Measurements from ENCODE around the gene KIF3C. TPM values are rescaled to one million over a fixed set of nuclear protein-coding genes. Genes with fewer than 3 reads are reported as not detected.

Gene KIF3C
- total and polyA plus RNA-seq, 2 of the 8 experiments (the other 6 are each of a cell fraction or from before 2014, with no cell fraction given), result 13.4 to 58.1 TPM

DNA sequence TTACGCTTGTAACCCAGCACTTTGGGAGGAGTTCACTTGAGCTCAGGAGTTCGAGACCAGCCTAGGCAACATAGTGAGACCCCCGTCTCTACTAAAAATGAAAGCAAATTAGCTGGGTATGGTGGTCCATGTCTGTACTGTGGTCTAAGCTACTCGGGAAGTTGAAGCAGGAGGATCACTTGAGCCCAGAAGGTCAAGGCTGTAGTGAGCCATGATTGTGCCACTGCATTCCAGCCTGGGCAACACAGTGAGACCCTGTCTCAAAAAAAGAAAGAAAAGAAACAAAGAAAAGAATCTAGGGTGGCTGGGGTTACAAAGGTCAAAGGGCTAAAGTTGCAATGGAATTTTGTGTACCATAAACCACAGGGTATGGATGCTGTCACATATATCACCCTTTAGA, 41.3 kb downstream of the KIF3C start:
- H3K79me1 ChIP-seq (ENCODE audit: low read depth, low read length), result no peaks in the 10 kb centered on the region
- no peak overlapping the region for H2BK12ac ChIP-seq (ENCODE audit: low read depth, low read length)
- no peak overlapping the region for H2BK120ac ChIP-seq (replicated peaks; ENCODE audit: low read depth, low read length)
- no peak for FAIRE-seq
- no peaks in the 10 kb centered on the region for H3K4me1 ChIP-seq (replicated peaks in 1 of 4; ENCODE audit: control insufficient read depth in 3 of 4, insufficient read depth in 4 of 4, low read length in 3 of 4)
- no peaks in the 10 kb centered on the region for H3K23me2 ChIP-seq (ENCODE audit: low read depth, low read length)
- POLR2A ChIA-PET (ENCODE audit: partially characterized antibody), result no interaction called here
- no peak overlapping the region for H3K27ac ChIP-seq (ENCODE audit: low read depth, low read length)
- no peak overlapping the region for H4K8ac ChIP-seq (ENCODE audit: extremely low read depth, insufficient read depth, low read length)
- no peak overlapping the region for H4K5ac ChIP-seq (ENCODE audit: insufficient read length, low read depth, low read length)
- no peak overlapping the region for H4K91ac ChIP-seq (replicated peaks; ENCODE audit: insufficient read length, low read length)
- no peak overlapping the region for H2AK5ac ChIP-seq (ENCODE audit: low read depth, low read length)
- H3K18ac ChIP-seq (ENCODE audit: extremely low read depth, low read length), result no peak overlapping the region
- H3K14ac ChIP-seq (ENCODE audit: insufficient read length), result no peak overlapping the region
- H2BK15ac ChIP-seq (ENCODE audit: low read length), result no peak overlapping the region
- H2BK5ac ChIP-seq (ENCODE audit: low read depth, low read length), result no peak overlapping the region
- H2BK20ac ChIP-seq (ENCODE audit: low read length), result no peak overlapping the region
- peaks cover 2% of the 10 kb centered on the region in 2 experiments for H4K20me1 ChIP-seq (replicated peaks in 1 of 2; ENCODE audit: control insufficient read depth in 1 of 2, insufficient read depth in 2 of 2, low read length in 2 of 2)
- H3K9ac ChIP-seq (replicated peaks in 1 of 4; ENCODE audit: extremely low read depth in 1 of 4, low read depth in 3 of 4, low read length in 3 of 4), result no peak overlapping the region
- no peak overlapping the region for H2AFZ ChIP-seq (ENCODE audit: low read length)
- H3K9me3 ChIP-seq (ENCODE audit: insufficient read depth in 2 of 2, low read depth in 1 of 2, low read length in 1 of 2), result no peaks in the 10 kb centered on the region
- H3K4me2 ChIP-seq (ENCODE audit: insufficient read depth in 1 of 2, low read depth in 2 of 2, low read length in 2 of 2), result no peak overlapping the region
- CTCF ChIA-PET (ENCODE audit: partially characterized antibody), result interaction anchor here (0.6 to 1.3 kb wide), 2 partner anchors 12 to 88 kb away, joined by 4 read pairs; no protein-coding TSS in a partner anchor
- H3K79me2 ChIP-seq (ENCODE audit: control insufficient read depth in 1 of 2, insufficient read depth in 2 of 2, low read length in 2 of 2), result no peaks in the 10 kb centered on the region
- H3K4me3 ChIP-seq (ENCODE audit: extremely low read depth in 1 of 4, insufficient read depth in 2 of 4, low read depth in 3 of 4, low read length in 4 of 4), result no peak overlapping the region
- H3K23ac ChIP-seq (ENCODE audit: insufficient read length), result no peak overlapping the region
- peaks cover 0 to 26% (median 2%) of the 10 kb centered on the region in 4 experiments; a peak in 3 of 8 replicates for H3K36me3 ChIP-seq (ENCODE audit: control insufficient read depth in 2 of 4, insufficient read depth in 4 of 4, low read length in 3 of 4)
- no peak overlapping the region for H3K4ac ChIP-seq (replicated peaks; ENCODE audit: insufficient read length, low read depth, low read length)
- 87% methylated on average over 4 of the region's 4 CpGs; no CpG with 5 or more reads in 1 of the 2 experiments for WGBS, 2 experiments (ENCODE audit: extremely low coverage in 1 of 2, insufficient coverage in 1 of 2, insufficient read length in 1 of 2, insufficient replicate concordance in 2 of 2, low coverage in 1 of 2, low lambda C conversion rate in 2 of 2, missing lambda C conversion rate in 1 of 2)
- H3K27me3 ChIP-seq (replicated peaks in 1 of 4; ENCODE audit: control insufficient read depth in 3 of 4, extremely low read depth in 1 of 4, insufficient read depth in 3 of 4, low read length in 3 of 4), result no peaks in the 10 kb centered on the region
- H3K56ac ChIP-seq (replicated peaks; ENCODE audit: insufficient read length, low read depth, low read length), result no peak overlapping the region
- DNase-seq (ENCODE audit: low read depth in 1 of 2, low spot score in 2 of 2), result no peak
- TF ChIP-seq RNF2 (IDR thresholded peaks at IDR 0.05; ENCODE audit: borderline replicate concordance, low read depth, low read length, missing control alignments, poor library complexity, severe bottlenecking) (no peak), CHD1 (IDR thresholded peaks at IDR 0.05; ENCODE audit: low read depth, low read length) (no peak), YY1 (IDR thresholded peaks at IDR 0.05; ENCODE audit: low read depth, low read length) (no peak), TAF7 (optimal IDR thresholded peaks at IDR 0.05; ENCODE audit: borderline replicate concordance, low read depth, low read length) (no peak), JUN (IDR thresholded peaks at IDR 0.05; ENCODE audit: low read depth, low read length) (no peak), POLR2A (IDR thresholded peaks at IDR 0.05; ENCODE audit: control extremely low read depth in 1 of 2, low read depth in 2 of 2, low read length in 2 of 2) (no peak), TAF1 (IDR thresholded peaks at IDR 0.05; ENCODE audit: low read depth, low read length) (no peak), CREB1 (IDR thresholded peaks at IDR 0.05) (no peak), MAFK (IDR thresholded peaks at IDR 0.05; ENCODE audit: low read depth, low read length) (no peak), HDAC6 (IDR thresholded peaks at IDR 0.05; ENCODE audit: low read depth, low read length) (no peak), CTBP2 (IDR thresholded peaks at IDR 0.05; ENCODE audit: borderline replicate concordance, insufficient read depth, insufficient read length, low read length) (no peak), TBP (IDR thresholded peaks at IDR 0.05; ENCODE audit: low read depth, low read length) (no peak), JUND (IDR thresholded peaks at IDR 0.05; ENCODE audit: low read length) (no peak), TEAD4 (IDR thresholded peaks at IDR 0.05; ENCODE audit: low read depth, low read length) (no peak)
- TF ChIP-seq, protein P1, sequence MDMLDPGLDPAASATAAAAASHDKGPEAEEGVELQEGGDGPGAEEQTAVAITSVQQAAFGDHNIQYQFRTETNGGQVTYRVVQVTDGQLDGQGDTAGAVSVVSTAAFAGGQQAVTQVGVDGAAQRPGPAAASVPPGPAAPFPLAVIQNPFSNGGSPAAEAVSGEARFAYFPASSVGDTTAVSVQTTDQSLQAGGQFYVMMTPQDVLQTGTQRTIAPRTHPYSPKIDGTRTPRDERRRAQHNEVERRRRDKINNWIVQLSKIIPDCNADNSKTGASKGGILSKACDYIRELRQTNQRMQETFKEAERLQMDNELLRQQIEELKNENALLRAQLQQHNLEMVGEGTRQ (IDR thresholded peaks at IDR 0.05; ENCODE audit: low read length), result no peak

All from H1 (cell line).